GM23338 (cell line): ENCODE results near the gene ZNF691. TPM values are rescaled to one million over a fixed set of nuclear protein-coding genes. Genes with fewer than 3 reads are reported as not detected.

Source experiments
- ATAC-seq: fragments of 200-7000 bp; cut with Tn5 transposase; 3 replicates; pipeline ENCODE4 v1.9.1; 2020
- DNase-seq: peaks from one replicate; pipeline ENCODE4 v3.0.0-alpha.2; 2015; ENCODE audit warnings: low spot score
- H2AFZ ChIP-seq: fragments of 200-600 bp; sonication (generic); 2 replicates; pipeline ENCODE4 v1.8.0; 2016; ENCODE audit warnings: antibody characterized with exemption, mild to moderate bottlenecking, moderate library complexity
- H3F3A ChIP-seq: fragments of 200-600 bp; sonication (generic); replicated peaks from 2 replicates; pipeline ENCODE4 v1.8.0; 2017; ENCODE audit warnings: antibody characterized with exemption, mixed run types, low read depth
- H3K27ac ChIP-seq: fragments of 200-600 bp; sonication (generic); 2 replicates; pipeline ENCODE4 v1.6.1; 2016; ENCODE audit warnings: low read depth
- H3K27me3 ChIP-seq: fragments of 200-600 bp; sonication (generic); 2 replicates; pipeline ENCODE4 v1.8.0; 2016; ENCODE audit warnings: mild to moderate bottlenecking, mixed run types, moderate library complexity; ENCODE audit not compliant: insufficient read depth
- H3K36me3 ChIP-seq: fragments of 200-600 bp; sonication (generic); 2 replicates; pipeline ENCODE4 v1.8.0; 2016; ENCODE audit warnings: mild to moderate bottlenecking; ENCODE audit not compliant: insufficient read depth
- H3K4me1 ChIP-seq: fragments of 200-600 bp; sonication (generic); 2 replicates; pipeline ENCODE4 v1.8.0; 2016; ENCODE audit warnings: mild to moderate bottlenecking, moderate library complexity; ENCODE audit not compliant: insufficient read depth
- H3K4me2 ChIP-seq: fragments of 200-600 bp; sonication (generic); 2 replicates; pipeline ENCODE4 v1.7.1; 2017; ENCODE audit warnings: mixed run types
- H3K4me3 ChIP-seq: fragments of 200-600 bp; sonication (generic); 2 replicates; pipeline ENCODE4 v1.6.1; 2016; ENCODE audit warnings: mixed run types
- H3K79me2 ChIP-seq: fragments of 200-600 bp; sonication (generic); replicated peaks from 2 replicates; pipeline ENCODE4 v1.8.0; 2017; ENCODE audit warnings: mild to moderate bottlenecking; ENCODE audit not compliant: insufficient read depth
- H3K9me2 ChIP-seq: fragments of 200-600 bp; sonication (generic); 2 replicates; pipeline ENCODE4 v1.8.0; 2017; ENCODE audit not compliant: insufficient read depth
- H4K20me1 ChIP-seq: fragments of 200-600 bp; sonication (generic); replicated peaks from 2 replicates; pipeline ENCODE4 v1.8.0; 2017; ENCODE audit warnings: mild to moderate bottlenecking; ENCODE audit not compliant: insufficient read depth
- H3K27ac Mint-ChIP-seq: 2 replicates; pipeline ENCODE4 v1.8.0; 2020; ENCODE audit warnings: inconsistent platforms, mild to moderate bottlenecking, moderate library complexity, mixed read lengths
- H3K27me3 Mint-ChIP-seq: 3 replicates; pipeline ENCODE4 v1.8.0; 2022; ENCODE audit warnings: low read depth, mild to moderate bottlenecking, moderate library complexity, mixed read lengths, inconsistent platforms; ENCODE audit not compliant: insufficient read depth, poor library complexity
- H3K36me3 Mint-ChIP-seq: 3 replicates; pipeline ENCODE4 v1.8.0; 2021; ENCODE audit warnings: low read depth, mild to moderate bottlenecking, inconsistent platforms, moderate library complexity, mixed read lengths
- H3K4me1 Mint-ChIP-seq: 3 replicates; pipeline ENCODE4 v1.8.0; 2020; ENCODE audit warnings: mild to moderate bottlenecking, inconsistent platforms, mixed read lengths
- H3K4me3 Mint-ChIP-seq: 3 replicates; pipeline ENCODE4 v1.8.0; 2021; ENCODE audit warnings: moderate library complexity, mild to moderate bottlenecking, inconsistent platforms, mixed read lengths
- H3K9me3 Mint-ChIP-seq: 3 replicates; pipeline ENCODE4 v1.8.0; 2020; ENCODE audit warnings: moderate library complexity, mild to moderate bottlenecking, inconsistent platforms, mixed read lengths
- CTCF ChIP-seq, 2 experiments: fragments of 200-600 bp in 1 of 2; sonication (generic) in 1 of 2; conservative IDR thresholded peaks; 2 replicates each; pipeline versions ENCODE4 v1.5.1 to v1.6.1; 2016 to 2017; ENCODE audit warnings: antibody characterized with exemption in 2 of 2, low read depth in 2 of 2, mild to moderate bottlenecking in 2 of 2, moderate library complexity in 1 of 2
- ETS1 ChIP-seq: IDR thresholded peaks from 2 replicates; pipeline ENCODE4 v1.6.1; 2016; ENCODE audit warnings: antibody characterized with exemption
- EZH2 ChIP-seq: fragments of 200-600 bp; sonication (generic); IDR thresholded peaks from one replicate; pipeline ENCODE4 v1.8.0; 2017; ENCODE audit warnings: antibody characterized with exemption, mild to moderate bottlenecking, low read depth; ENCODE audit not compliant: unreplicated experiment
- EZH2phosphoT487 ChIP-seq: fragments of 200-600 bp; sonication (generic); IDR thresholded peaks from one replicate; pipeline ENCODE4 v1.8.1; 2018; ENCODE audit warnings: antibody characterized with exemption; ENCODE audit not compliant: unreplicated experiment
- JUNB ChIP-seq: IDR thresholded peaks from one replicate; pipeline ENCODE4 v1.6.1; 2016; ENCODE audit warnings: antibody characterized with exemption; ENCODE audit not compliant: unreplicated experiment
- NANOG ChIP-seq: IDR thresholded peaks from 2 replicates; pipeline ENCODE4 v1.6.1; 2016; ENCODE audit warnings: antibody characterized with exemption, borderline replicate concordance
- POLR2AphosphoS5 ChIP-seq: IDR thresholded peaks from 2 replicates; pipeline ENCODE4 v1.6.1; 2016; ENCODE audit warnings: antibody characterized with exemption, low read depth
- REST ChIP-seq: IDR thresholded peaks from one replicate; pipeline ENCODE4 v1.6.1; 2018; ENCODE audit warnings: antibody characterized with exemption; ENCODE audit not compliant: unreplicated experiment
- STAT1 ChIP-seq: IDR thresholded peaks from one replicate; pipeline ENCODE4 v1.6.1; 2016; ENCODE audit warnings: antibody characterized with exemption; ENCODE audit not compliant: unreplicated experiment
- ZNF114 ChIP-seq: fragments of 250-450 bp; sonication (Bioruptor Pico); IDR thresholded peaks from 2 replicates; pipeline ENCODE4 v1.5.0; 2020; ENCODE audit warnings: mild to moderate bottlenecking, moderate library complexity
- ZNF331 ChIP-seq: fragments of 250-450 bp; sonication (Bioruptor Pico); IDR thresholded peaks from 2 replicates; pipeline ENCODE4 v1.5.0; 2020; ENCODE audit warnings: low read depth, mild to moderate bottlenecking, moderate library complexity
- ZNF462 ChIP-seq: fragments of 250-450 bp; sonication (Bioruptor Pico); IDR thresholded peaks from 2 replicates; pipeline ENCODE4 v1.5.0; 2020; ENCODE audit warnings: mild to moderate bottlenecking, moderate library complexity
- polyA plus RNA-seq: library from polyadenylated mRNA; unstranded; fragments of >200 nt; fragmentation: Nextera tagmentation; extraction: Ambion mirVana; gene quantifications from 2 replicates; pipeline ENCODE4 v1.2.1, GENCODE V29; 2016
- total RNA-seq: library from RNA; depleted of rRNA; stranded (reverse); fragments of >200 nt; shearing (Covaris generic); gene quantifications from 2 replicates; pipeline ENCODE4 v1.2.3, GENCODE V29; 2014

The ZNF691 gene
- total and polyA plus RNA-seq, 2 experiments from 2014 or later = 21.3 to 27.7 TPM

- no peaks in the 10 kb centered on the region for H3K4me1 ChIP-seq
- Mint-ChIP-seq H3K9me3 (no peaks in the 10 kb centered on the region), H3K4me1 (no peaks in the 10 kb centered on the region), H3K27ac (no peak overlapping the region), H3K27me3 (peaks cover 14% of the 10 kb centered on the region), H3K4me3 (no peak overlapping the region), H3K36me3 (no peaks in the 10 kb centered on the region; the same call in 2 of the 3 replicates)
- DNase-seq (no peak), ATAC-seq (no peak)
- H3K4me3 ChIP-seq = no peak overlapping the region
- H3K79me2 ChIP-seq = no peaks in the 10 kb centered on the region
- H3K9me2 ChIP-seq = no peaks in the 10 kb centered on the region
- no peak overlapping the region for H3K4me2 ChIP-seq
- H3K27me3 ChIP-seq = no peaks in the 10 kb centered on the region
- no peak overlapping the region for H3K27ac ChIP-seq
- TF ChIP-seq REST (no peak), ZNF331 (no peak), ETS1 (no peak), POLR2AphosphoS5 (no peak), STAT1 (no peak), EZH2phosphoT487 (no peak), NANOG (no peak), CTCF (conservative IDR thresholded peaks at IDR 0.05; ENCODE audit: low read depth in 2 of 2) (no peak), EZH2 (no peak), ZNF114 (CRISPR knock-in tag) (no peak), ZNF462 (CRISPR knock-in tag) (no peak), JUNB (no peak)
- no peaks in the 10 kb centered on the region for H3F3A ChIP-seq
- no peaks in the 10 kb centered on the region; the same call in 1 of the 2 replicates for H4K20me1 ChIP-seq
- H3K36me3 ChIP-seq = no peaks in the 10 kb centered on the region
- no peak overlapping the region for H2AFZ ChIP-seq
Measured at GRCh38 chr1:42832641-42833240, 13.7 kb upstream of the ZNF691 start.
